Left lung (tissue), 10 donors: ENCODE measurements around the gene ANKRD10. TPM values are rescaled to one million over a fixed set of nuclear protein-coding genes. Genes with fewer than 3 reads are reported as not detected.
A peak's percentile ranks its signal among the peaks of the same experiment; 100 is the strongest.

ENCODE experiments used
- ATAC-seq: fragments of 200-7000 bp; cut with Tn5 transposase; one replicate; pipeline ENCODE4 v1.9.1; 2020; ENCODE audit warnings: moderate library complexity
- DNase-seq, 4 donors: peaks; one replicate each; pipeline ENCODE4 v3.0.0-alpha.2; 2013 to 2020
- H3K27ac ChIP-seq, 2 donors: fragments of 200-600 bp; sonication (generic) in 1 of 2; one replicate each; pipeline versions ENCODE4 v1.5.0 to v1.8.0; 2020 to 2021
- H3K27me3 ChIP-seq, 2 donors: fragments of 200-600 bp; sonication (generic) in 1 of 2; one replicate each; pipeline versions ENCODE4 v1.5.0 to v1.8.0; 2020 to 2021
- H3K36me3 ChIP-seq, 2 donors: fragments of 200-600 bp; sonication (generic) in 1 of 2; one replicate each; pipeline versions ENCODE4 v1.5.0 to v1.8.0; 2020 to 2021
- H3K4me1 ChIP-seq, 2 donors: fragments of 200-600 bp; one replicate each; pipeline ENCODE4 v1.8.0; 2021
- H3K4me3 ChIP-seq, 2 donors: fragments of 200-600 bp; sonication (generic) in 1 of 2; one replicate each; pipeline versions ENCODE4 v1.5.0 to v1.8.0; 2020 to 2021; ENCODE audit warnings: mild to moderate bottlenecking in 1 of 2
- H3K9me3 ChIP-seq, 2 donors: fragments of 200-600 bp; sonication (generic) in 1 of 2; one replicate each; pipeline versions ENCODE4 v1.5.0 to v1.8.0; 2020 to 2021
- CTCF ChIP-seq, 2 donors: fragments of 200-600 bp; sonication (generic) in 1 of 2; IDR thresholded peaks; one replicate each; pipeline versions ENCODE4 v1.5.0 to v1.8.0; 2021; ENCODE audit warnings: antibody characterized with exemption in 2 of 2
- intact Hi-C, 2 donors: fragments of 100-400 bp; cut with DNase I; formaldehyde crosslinking; loops; one replicate each; pipeline versions ENCODE4 v1.11.2 to v1.14.2; 2022
- polyA plus RNA-seq, 6 donors: library from polyadenylated mRNA; unstranded; fragments of 120-200 nt; gene quantifications; one replicate each; pipeline ENCODE4 v1.2.1, GENCODE V29; 2013; ENCODE audit not compliant: insufficient read length in 6 of 6
- total RNA-seq, 2 donors: library from RNA; stranded (reverse); fragmentation: NEBNext Ultra II Directional; extraction: Animal tissue kit (Norgen Biotek cat#: 25700); gene quantifications; one replicate each; pipeline ENCODE4 v1.2.1, GENCODE V29; 2021
- donor health status: DM: no; HTN: yes; CAD: no.
- donor health status: DM: no; HTN: no; CAD: no.

The ANKRD10 gene
- total and polyA plus RNA-seq, 8 donors, result 101 to 489 (median 426) TPM

GRCh38 chr13:110836605-110836903 lies 78.3 kb downstream of the ANKRD10 start:
- peaks cover 0 to 9% of the 10 kb centered on the region in 2 donors for H3K27me3 ChIP-seq
- ATAC-seq (no peak), DNase-seq (no peak)
- TF ChIP-seq CTCF (IDR thresholded peaks at IDR 0.05), result no peak
- H3K9me3 ChIP-seq, result no peaks in the 10 kb centered on the region
- H3K4me1 ChIP-seq, result no peaks in the 10 kb centered on the region
- no peak overlapping the region for H3K27ac ChIP-seq
- intact Hi-C loops, result no loop called here
- H3K4me3 ChIP-seq, result no peak overlapping the region
- H3K36me3 ChIP-seq, result no peaks in the 10 kb centered on the region

- Histone ChIP-seq H3K27me3 (peaks cover 0 to 14% of the 10 kb centered on the region in 2 donors), H3K4me3 (no peak overlapping the region), H3K27ac (no peak overlapping the region), H3K9me3 (no peaks in the 10 kb centered on the region), H3K4me1 (no peaks in the 10 kb centered on the region), H3K36me3 (no peaks in the 10 kb centered on the region)
- ATAC-seq, result peak; percentile 56
- TF ChIP-seq CTCF (IDR thresholded peaks at IDR 0.05), result no peak
- no peak for DNase-seq
- intact Hi-C loops, result no loop called here
These were observed 78.9 kb downstream of the ANKRD10 start for GRCh38 chr13:110835721-110836604.

- no peaks in the 10 kb centered on the region for H3K36me3 ChIP-seq
- no peaks in the 10 kb centered on the region for H3K4me1 ChIP-seq
- ATAC-seq, result no peak
- no peaks in the 10 kb centered on the region for H3K9me3 ChIP-seq
- no peak for TF ChIP-seq CTCF (IDR thresholded peaks at IDR 0.05)
- no peak overlapping the region for H3K27ac ChIP-seq
- no peak for DNase-seq
- intact Hi-C loops, result no loop called here
- no peak overlapping the region for H3K4me3 ChIP-seq
- H3K27me3 ChIP-seq, result peaks cover 0 to 22% of the 10 kb centered on the region in 2 donors
These were observed 80.3 kb downstream of the ANKRD10 start for GRCh38 chr13:110834572-110834971.

GRCh38 chr13:110832531-110832930 lies 82.3 kb downstream of the ANKRD10 start:
- Histone ChIP-seq H3K27me3 (peaks cover 0 to 22% of the 10 kb centered on the region in 2 donors), H3K36me3 (no peaks in the 10 kb centered on the region), H3K4me3 (no peak overlapping the region), H3K27ac (no peak overlapping the region), H3K4me1 (no peaks in the 10 kb centered on the region), H3K9me3 (no peaks in the 10 kb centered on the region)
- no peak for ATAC-seq
- no peak for DNase-seq
- no peak for TF ChIP-seq CTCF (IDR thresholded peaks at IDR 0.05)
- intact Hi-C loops, result no loop called here

- intact Hi-C loops, result no loop called here
- Histone ChIP-seq H3K4me1 (no peaks in the 10 kb centered on the region), H3K4me3 (no peak overlapping the region), H3K36me3 (no peaks in the 10 kb centered on the region), H3K9me3 (no peaks in the 10 kb centered on the region), H3K27me3 (peaks cover 0 to 22% of the 10 kb centered on the region in 2 donors), H3K27ac (no peak overlapping the region)
- DNase-seq (no peak), ATAC-seq (no peak)
- no peak for TF ChIP-seq CTCF (IDR thresholded peaks at IDR 0.05)
These were observed 82.7 kb downstream of the ANKRD10 start for GRCh38 chr13:110832205-110832479.
